PFSK-1 (cell line): Measurements from ENCODE around the gene KDM4B.

Experiments used
- FOXP2 ChIP-seq: optimal IDR thresholded peaks from 2 replicates; pipeline ENCODE3; 2011; ENCODE audit warnings: borderline replicate concordance, control low read depth, inconsistent platforms; ENCODE audit not compliant: insufficient read depth; ENCODE audit errors: extremely low read length, extremely low read depth
- POLR2AphosphoS5 ChIP-seq: IDR thresholded peaks from 2 replicates; pipeline ENCODE4 v1.6.1; 2012; ENCODE audit warnings: low read depth, mild to moderate bottlenecking, control low read depth, low read length, moderate library complexity
- REST ChIP-seq, 2 experiments: IDR thresholded peaks; 2 replicates each; pipeline versions ENCODE4 v1.6.1 to v1.8.0; 2011 to 2012; ENCODE audit warnings: low read depth in 2 of 2, low read length in 2 of 2, control low read depth in 1 of 2, inconsistent platforms in 1 of 2, mild to moderate bottlenecking in 1 of 2, moderate library complexity in 1 of 2; ENCODE audit not compliant: insufficient read depth in 1 of 2
- SIN3A ChIP-seq: IDR thresholded peaks from 2 replicates; pipeline ENCODE4 v1.6.1; 2012; ENCODE audit warnings: mild to moderate bottlenecking, low read length, moderate library complexity, borderline replicate concordance; ENCODE audit not compliant: insufficient read depth
- TAF1 ChIP-seq: IDR thresholded peaks from 2 replicates; pipeline ENCODE4 v1.6.1; 2012; ENCODE audit warnings: low read length, control low read depth, borderline replicate concordance; ENCODE audit not compliant: insufficient read depth

The KDM4B gene

GRCh38 chr19:5093948-5094718 is 125.2 kb downstream of the KDM4B start:
- TF ChIP-seq TAF1: no peak
- no peak for TF ChIP-seq SIN3A
- no peak for TF ChIP-seq POLR2AphosphoS5
- no peak for TF ChIP-seq REST (IDR thresholded peaks at IDR 0.05; ENCODE audit: insufficient read depth in 1 of 2, low read depth in 2 of 2, low read length in 2 of 2)
- no peak for TF ChIP-seq FOXP2

GRCh38 chr19:5094768-5095567 is 126.1 kb downstream of the KDM4B start:
- TF ChIP-seq SIN3A (no peak), POLR2AphosphoS5 (no peak), TAF1 (no peak), FOXP2 (no peak), REST (IDR thresholded peaks at IDR 0.05; ENCODE audit: insufficient read depth in 1 of 2, low read depth in 2 of 2, low read length in 2 of 2) (no peak)

GRCh38 chr19:5095568-5095850 is 126.6 kb downstream of the KDM4B start:
- TF ChIP-seq SIN3A (no peak), REST (IDR thresholded peaks at IDR 0.05; ENCODE audit: insufficient read depth in 1 of 2, low read depth in 2 of 2, low read length in 2 of 2) (no peak), TAF1 (no peak), POLR2AphosphoS5 (no peak), FOXP2 (no peak)

GRCh38 chr19:5096536-5096935 is 127.6 kb downstream of the KDM4B start:
- no peak for TF ChIP-seq POLR2AphosphoS5
- TF ChIP-seq FOXP2: no peak
- TF ChIP-seq TAF1: no peak
- no peak for TF ChIP-seq REST (IDR thresholded peaks at IDR 0.05; ENCODE audit: insufficient read depth in 1 of 2, low read depth in 2 of 2, low read length in 2 of 2)
- TF ChIP-seq SIN3A: no peak
